Activated T-cell treated with anti-CD3 and anti-CD28 coated beads, Interleukin-2, amount 50 U/mL, for 4 hours (primary cell): Measurements from ENCODE around the gene BEST3. TPM values are rescaled to one million over a fixed set of nuclear protein-coding genes. Genes with fewer than 3 reads are reported as not detected.

Experiments
- ATAC-seq, 2 donors: fragments of 200-7000 bp; cut with Tn5 transposase; one replicate each; pipeline ENCODE4 v1.10.0; 2021
- DNase-seq: peaks from one replicate; pipeline ENCODE4 v3.0.0-alpha.2; 2020
- H3K27me3 Mint-ChIP-seq: one replicate; pipeline ENCODE4 v1.8.0; 2021; ENCODE audit warnings: low read depth, mixed read lengths
- H3K36me3 Mint-ChIP-seq: one replicate; pipeline ENCODE4 v1.8.0; 2022; ENCODE audit warnings: mixed read lengths; ENCODE audit not compliant: insufficient read depth
- H3K4me1 Mint-ChIP-seq: one replicate; pipeline ENCODE4 v1.8.0; 2021; ENCODE audit warnings: low read depth, mixed read lengths
- H3K4me3 Mint-ChIP-seq: one replicate; pipeline ENCODE4 v1.8.0; 2021; ENCODE audit warnings: mild to moderate bottlenecking, moderate library complexity, mixed read lengths
- H3K9me3 Mint-ChIP-seq: one replicate; pipeline ENCODE4 v1.8.0; 2021; ENCODE audit warnings: mixed read lengths
- total RNA-seq, 3 donors: library from RNA; stranded (reverse); gene quantifications; one replicate each; pipeline ENCODE4 v1.2.1, GENCODE V29; 2021

BEST3 gene
- total RNA-seq, 3 donors from 2014 or later, result not detected

DNA sequence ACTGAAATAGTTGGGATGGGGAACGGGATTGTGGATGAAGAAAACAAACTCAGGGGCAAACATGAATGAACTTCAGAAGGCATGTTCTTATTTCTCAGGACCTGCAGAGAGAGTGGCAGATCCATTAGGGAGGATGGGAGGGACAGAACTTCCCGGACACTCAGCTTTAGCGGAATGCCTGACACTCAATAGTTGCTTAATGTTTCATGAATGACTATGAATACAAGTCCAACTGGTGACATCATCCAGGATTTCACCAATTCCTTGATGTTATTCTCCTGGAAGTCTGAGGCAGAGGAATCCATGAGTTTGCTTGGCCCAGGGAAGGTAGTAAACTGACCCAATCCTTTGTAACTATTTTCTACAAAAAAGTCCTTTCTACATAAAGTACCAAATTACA, 50.6 kb downstream of the BEST3 start:
- no peak for ATAC-seq

DNA sequence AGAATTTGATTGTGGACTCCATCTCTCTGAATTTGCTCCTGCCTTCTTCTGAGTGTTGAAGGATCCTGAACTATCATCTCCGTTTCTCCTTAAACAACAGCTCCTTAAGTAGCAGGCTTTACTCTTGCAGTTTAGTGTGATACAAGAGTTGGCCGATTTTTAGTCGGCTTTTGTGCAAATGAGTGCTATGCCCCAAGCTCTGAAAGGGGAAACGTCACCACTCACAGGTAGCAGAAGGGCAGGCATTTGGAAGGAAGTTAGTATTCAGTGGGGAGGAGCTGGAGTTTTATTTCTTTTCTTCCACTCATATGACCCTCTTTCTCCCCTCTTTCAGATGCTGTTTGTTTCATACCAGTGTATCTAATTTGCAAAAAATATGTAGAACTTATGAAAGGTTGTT, 51.9 kb downstream of the BEST3 start:
- Mint-ChIP-seq H3K4me1 (no peaks in the 10 kb centered on the region), H3K36me3 (no peaks in the 10 kb centered on the region), H3K27me3 (no peaks in the 10 kb centered on the region), H3K4me3 (no peak overlapping the region), H3K9me3 (no peaks in the 10 kb centered on the region)
- ATAC-seq (no peak), DNase-seq (no peak)

More for the DNA sequence above, 50.6 kb downstream of the BEST3 start:
- H3K27me3 Mint-ChIP-seq, result no peaks in the 10 kb centered on the region
- H3K4me3 Mint-ChIP-seq, result no peak overlapping the region
- no peaks in the 10 kb centered on the region for H3K9me3 Mint-ChIP-seq
- H3K36me3 Mint-ChIP-seq, result no peaks in the 10 kb centered on the region
- DNase-seq, result no peak
- no peaks in the 10 kb centered on the region for H3K4me1 Mint-ChIP-seq

DNA sequence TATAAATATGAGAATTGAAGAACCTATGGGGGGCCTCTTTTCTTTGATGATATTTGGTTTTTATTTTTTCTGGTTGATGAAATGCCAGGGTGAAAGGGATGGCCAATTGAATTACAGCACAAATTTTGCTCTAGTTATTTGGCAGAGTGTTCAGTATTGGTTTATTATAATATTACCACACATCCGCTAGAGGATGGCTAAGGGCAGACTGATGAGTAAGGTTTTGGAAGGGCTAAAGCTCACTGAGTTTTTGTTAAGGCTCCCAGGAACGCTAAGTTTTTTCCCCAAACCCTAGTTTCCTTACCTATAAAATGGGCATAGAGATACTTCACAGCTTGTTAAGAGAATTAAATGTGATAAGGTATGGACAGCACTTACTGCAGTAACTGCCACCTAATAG, 54.1 kb downstream of the BEST3 start:
- no peak overlapping the region for H3K4me3 Mint-ChIP-seq
- no peak for ATAC-seq
- H3K36me3 Mint-ChIP-seq, result no peaks in the 10 kb centered on the region
- no peak for DNase-seq
- no peaks in the 10 kb centered on the region for H3K9me3 Mint-ChIP-seq
- H3K4me1 Mint-ChIP-seq, result no peaks in the 10 kb centered on the region
- H3K27me3 Mint-ChIP-seq, result no peaks in the 10 kb centered on the region

DNA sequence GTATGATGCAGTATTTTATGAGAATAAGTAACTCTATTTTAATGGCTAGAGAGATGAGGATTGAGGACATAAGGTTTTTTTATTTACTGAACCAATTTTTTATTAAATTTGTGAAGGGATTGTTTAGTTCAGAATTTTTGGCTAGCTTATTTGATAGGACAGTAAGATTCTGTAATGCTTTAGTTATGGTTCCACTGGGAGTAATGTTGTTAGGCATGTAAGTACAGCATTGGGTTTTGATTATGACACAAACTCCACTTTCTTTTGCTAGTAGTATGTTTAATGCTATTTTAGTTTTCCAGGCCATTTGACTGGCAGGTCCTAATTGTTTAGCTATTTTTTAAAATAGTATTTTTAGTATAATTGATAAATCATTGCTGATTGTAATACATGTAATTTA, 54.6 kb downstream of the BEST3 start:
- no peaks in the 10 kb centered on the region for H3K36me3 Mint-ChIP-seq
- no peaks in the 10 kb centered on the region for H3K9me3 Mint-ChIP-seq
- H3K27me3 Mint-ChIP-seq, result peaks cover under 1% of the 10 kb centered on the region
- no peak for ATAC-seq
- no peak overlapping the region for H3K4me3 Mint-ChIP-seq
- no peak for DNase-seq
- H3K4me1 Mint-ChIP-seq, result peaks cover under 1% of the 10 kb centered on the region

DNA sequence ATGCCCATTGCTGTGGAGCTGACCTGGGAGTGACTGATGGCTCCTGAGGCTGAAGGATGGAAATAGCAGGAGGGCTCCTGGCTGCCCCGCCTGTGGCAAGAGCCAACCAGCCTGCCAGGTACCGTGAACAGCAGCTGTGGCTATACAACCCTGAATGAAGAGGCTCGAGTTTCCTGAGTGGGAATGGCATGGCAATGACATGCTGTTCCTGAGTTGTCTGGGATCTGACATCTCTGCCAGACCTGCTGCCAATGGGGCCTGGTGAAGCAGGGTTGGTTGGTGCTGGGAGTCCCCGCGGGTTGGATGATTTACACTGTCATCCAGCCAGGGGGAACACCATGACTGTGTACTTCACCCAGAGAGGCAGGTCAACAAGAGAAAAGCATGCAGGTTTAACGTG, 56.6 kb downstream of the BEST3 start:
- no peak for DNase-seq
- Mint-ChIP-seq H3K4me3 (no peak overlapping the region), H3K4me1 (peaks cover 1% of the 10 kb centered on the region), H3K36me3 (no peaks in the 10 kb centered on the region), H3K27me3 (peaks cover 2% of the 10 kb centered on the region), H3K9me3 (no peaks in the 10 kb centered on the region)
- ATAC-seq, result no peak

DNA sequence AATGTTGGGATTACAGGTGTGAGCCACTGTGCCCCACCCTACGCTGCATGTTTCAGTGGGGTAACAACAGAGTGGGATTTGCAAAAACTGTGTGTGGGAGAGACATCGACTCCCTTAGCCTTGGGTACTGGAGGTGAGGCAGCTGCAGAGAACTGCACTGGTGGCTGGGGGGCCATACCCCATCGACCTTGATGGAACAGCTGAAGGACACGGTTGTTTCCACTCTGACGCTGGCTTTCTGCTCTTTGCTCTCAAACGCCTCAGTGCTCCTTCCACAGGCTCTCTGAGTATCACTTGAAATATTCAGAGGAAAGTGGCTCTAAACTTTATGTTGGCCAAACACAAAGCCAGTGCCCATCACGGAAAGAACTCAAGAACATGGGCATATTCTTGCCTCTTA, 57.6 kb downstream of the BEST3 start:
- peaks cover 2% of the 10 kb centered on the region for H3K27me3 Mint-ChIP-seq
- ATAC-seq, result no peak
- no peak for DNase-seq
- no peak overlapping the region for H3K4me3 Mint-ChIP-seq
- H3K4me1 Mint-ChIP-seq, result peaks cover 1% of the 10 kb centered on the region
- H3K9me3 Mint-ChIP-seq, result no peaks in the 10 kb centered on the region
- no peaks in the 10 kb centered on the region for H3K36me3 Mint-ChIP-seq

DNA sequence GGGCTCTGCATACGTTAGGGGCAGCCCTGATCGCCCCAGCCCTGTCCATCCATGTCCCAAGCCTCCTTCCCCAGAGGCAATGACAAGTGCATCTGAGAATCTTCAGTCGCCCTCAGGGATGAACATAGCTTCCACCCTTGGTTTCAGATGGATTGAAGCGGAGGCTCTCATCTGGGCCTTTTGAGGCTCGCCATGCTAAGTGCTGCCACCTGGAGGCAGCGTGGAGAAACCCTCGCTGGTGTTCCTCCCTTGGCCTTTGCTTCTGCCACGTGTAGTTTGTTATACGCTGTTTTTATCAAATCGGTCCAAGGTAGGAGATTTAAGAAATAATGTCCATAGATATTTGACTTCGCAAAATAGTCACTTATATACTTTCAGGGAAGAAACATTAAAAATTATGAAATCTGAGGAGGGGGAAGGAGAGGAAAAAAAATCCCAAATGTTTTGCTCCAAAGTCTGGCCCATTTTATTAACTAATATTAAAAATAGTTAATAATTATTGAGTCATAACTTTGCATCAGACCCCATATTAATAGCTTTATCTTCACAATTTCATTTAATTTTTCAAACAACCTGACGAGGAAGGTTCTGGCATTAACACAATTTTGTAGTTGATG, 59.6 kb downstream of the BEST3 start:
- Mint-ChIP-seq H3K4me1 (peaks cover 1% of the 10 kb centered on the region), H3K9me3 (no peaks in the 10 kb centered on the region), H3K36me3 (no peaks in the 10 kb centered on the region), H3K27me3 (peaks cover 2% of the 10 kb centered on the region), H3K4me3 (no peak overlapping the region)
- ATAC-seq (peak; percentile 73 to 76), DNase-seq (peak; percentile 48)

DNA sequence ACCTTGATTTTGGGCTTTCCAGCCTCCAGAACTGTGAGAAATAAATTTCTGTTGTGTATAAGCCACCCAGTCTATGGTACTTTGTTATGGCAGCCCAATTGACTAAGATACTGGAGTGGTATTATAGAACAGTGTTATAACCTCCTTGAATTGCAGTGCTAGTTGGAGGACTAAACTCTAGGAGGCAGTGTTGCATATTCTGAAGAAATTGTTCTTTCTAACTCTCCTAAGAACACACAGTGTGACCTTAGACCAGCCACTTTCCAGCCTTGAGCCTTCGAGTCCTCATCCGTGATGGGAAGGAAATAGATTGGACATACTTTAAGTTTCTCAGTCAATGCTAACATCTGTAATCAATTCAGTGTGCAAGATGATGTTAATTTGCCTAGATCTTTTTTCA, 66.0 kb downstream of the BEST3 start:
- ATAC-seq, result no peak
- Mint-ChIP-seq H3K36me3 (no peaks in the 10 kb centered on the region), H3K4me1 (no peaks in the 10 kb centered on the region), H3K27me3 (no peaks in the 10 kb centered on the region), H3K4me3 (no peak overlapping the region), H3K9me3 (no peaks in the 10 kb centered on the region)
- no peak for DNase-seq

DNA sequence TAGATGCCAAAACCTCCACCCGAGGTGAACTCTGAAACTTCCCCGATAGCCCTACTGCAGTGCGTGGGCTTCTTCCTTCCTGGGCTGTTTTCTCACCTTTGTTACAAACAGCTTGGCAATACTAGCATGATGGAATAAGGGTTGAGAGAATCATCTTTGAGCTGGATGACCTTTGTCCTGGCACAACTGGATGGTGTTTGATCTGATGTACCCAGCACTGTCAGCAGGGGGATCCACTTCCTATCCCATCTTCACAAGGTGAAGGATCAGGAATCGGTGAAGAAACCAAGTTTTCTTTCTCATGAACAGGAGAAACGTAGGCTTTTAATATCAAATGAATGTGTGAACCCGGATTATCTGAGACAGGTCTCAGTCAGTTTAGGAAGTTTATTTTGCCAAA, 68.9 kb downstream of the BEST3 start:
- Mint-ChIP-seq H3K27me3 (no peaks in the 10 kb centered on the region), H3K36me3 (no peaks in the 10 kb centered on the region), H3K4me3 (no peak overlapping the region), H3K9me3 (no peaks in the 10 kb centered on the region), H3K4me1 (no peaks in the 10 kb centered on the region)
- no peak for ATAC-seq
- no peak for DNase-seq

DNA sequence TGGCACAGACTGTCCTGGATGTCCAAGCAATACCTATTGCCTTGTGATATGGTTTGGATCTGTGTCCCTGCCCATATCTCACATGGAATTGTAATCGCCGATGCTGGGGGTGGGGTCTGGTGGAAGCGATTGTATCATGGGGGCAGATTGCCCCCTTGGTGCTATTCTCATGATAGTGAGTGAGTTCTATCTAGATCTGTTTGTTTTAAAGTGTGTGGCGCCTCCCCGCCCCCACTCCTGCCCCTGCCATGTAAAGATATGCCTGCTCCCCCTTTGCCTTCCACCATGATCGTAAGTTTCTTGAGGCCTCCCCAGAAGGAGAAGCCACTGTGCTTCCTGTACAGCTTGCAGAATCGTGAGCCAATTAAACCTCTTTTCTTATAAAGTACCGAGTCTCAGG, 71.6 kb downstream of the BEST3 start:
- ATAC-seq (no peak), DNase-seq (no peak)
- Mint-ChIP-seq H3K9me3 (no peaks in the 10 kb centered on the region), H3K36me3 (no peaks in the 10 kb centered on the region), H3K4me1 (no peaks in the 10 kb centered on the region), H3K27me3 (no peaks in the 10 kb centered on the region), H3K4me3 (no peak overlapping the region)

DNA sequence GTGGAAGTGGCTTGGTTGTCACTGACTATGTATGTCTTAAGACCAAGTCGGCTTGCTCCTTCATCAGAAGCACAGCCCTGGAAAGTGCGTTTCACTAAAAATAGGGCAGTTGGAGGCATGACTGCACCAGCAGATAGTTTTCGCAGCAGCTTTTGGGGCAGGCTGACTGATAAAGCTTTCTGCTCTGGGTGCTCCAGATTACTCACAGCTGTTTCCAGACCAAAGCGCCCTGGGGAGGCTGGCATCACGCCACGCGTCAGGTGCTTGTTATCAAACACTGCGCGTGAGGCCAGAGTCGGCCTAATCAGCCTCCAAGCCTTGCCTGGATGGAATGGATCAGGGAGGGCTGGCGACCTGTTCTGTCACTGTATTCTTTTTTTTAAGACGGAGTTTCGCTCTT, 75.1 kb downstream of the BEST3 start:
- no peaks in the 10 kb centered on the region for H3K4me1 Mint-ChIP-seq
- no peaks in the 10 kb centered on the region for H3K9me3 Mint-ChIP-seq
- H3K27me3 Mint-ChIP-seq, result peaks cover 4% of the 10 kb centered on the region
- no peaks in the 10 kb centered on the region for H3K36me3 Mint-ChIP-seq
- no peak overlapping the region for H3K4me3 Mint-ChIP-seq
- DNase-seq (no peak), ATAC-seq (no peak)

DNA sequence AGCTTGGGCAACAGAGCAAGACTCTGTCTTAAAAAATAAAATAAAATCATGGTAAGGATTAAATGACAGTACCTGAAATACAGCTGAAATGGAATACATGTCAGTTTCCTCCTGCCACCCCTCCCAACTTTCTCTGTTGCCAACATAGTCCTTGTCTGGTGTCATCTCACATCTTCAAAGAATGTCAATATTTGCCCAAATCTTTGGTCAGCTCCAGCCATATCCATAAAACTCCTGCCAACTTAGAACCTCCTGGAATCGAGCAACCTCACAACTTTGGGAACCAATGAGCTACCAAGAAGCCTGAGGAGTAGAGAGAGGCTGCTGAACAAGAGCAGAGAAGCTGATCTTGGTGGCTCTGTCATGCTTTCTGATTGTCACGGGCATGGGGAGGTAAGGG, 77.6 kb downstream of the BEST3 start:
- peaks cover 11% of the 10 kb centered on the region for H3K27me3 Mint-ChIP-seq
- H3K36me3 Mint-ChIP-seq, result no peaks in the 10 kb centered on the region
- ATAC-seq (no peak), DNase-seq (no peak)
- H3K4me1 Mint-ChIP-seq, result no peaks in the 10 kb centered on the region
- no peak overlapping the region for H3K4me3 Mint-ChIP-seq
- no peaks in the 10 kb centered on the region for H3K9me3 Mint-ChIP-seq

DNA sequence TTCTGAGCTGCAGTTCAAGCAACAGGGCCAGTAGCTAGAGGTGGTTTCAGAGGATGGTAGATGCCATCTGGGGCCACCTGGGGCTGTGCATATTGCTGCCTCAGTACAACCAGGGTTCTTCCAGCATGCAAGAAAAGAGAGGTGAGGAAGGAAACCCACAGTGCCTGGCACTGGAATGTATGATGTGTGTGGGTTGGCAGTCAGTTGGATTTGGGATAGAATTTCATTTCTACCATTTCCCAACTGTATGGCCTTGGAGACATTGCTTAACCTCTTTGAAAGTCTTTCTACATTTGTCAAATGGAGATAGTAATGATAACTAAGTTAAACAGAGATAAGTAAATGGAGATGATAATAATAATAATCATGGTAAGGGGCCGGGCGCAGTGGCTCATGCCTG, 78.2 kb downstream of the BEST3 start:
- H3K4me3 Mint-ChIP-seq, result no peak overlapping the region
- no peaks in the 10 kb centered on the region for H3K9me3 Mint-ChIP-seq
- H3K27me3 Mint-ChIP-seq, result peaks cover 11% of the 10 kb centered on the region
- no peaks in the 10 kb centered on the region for H3K4me1 Mint-ChIP-seq
- DNase-seq (no peak), ATAC-seq (no peak)
- H3K36me3 Mint-ChIP-seq, result no peaks in the 10 kb centered on the region

DNA sequence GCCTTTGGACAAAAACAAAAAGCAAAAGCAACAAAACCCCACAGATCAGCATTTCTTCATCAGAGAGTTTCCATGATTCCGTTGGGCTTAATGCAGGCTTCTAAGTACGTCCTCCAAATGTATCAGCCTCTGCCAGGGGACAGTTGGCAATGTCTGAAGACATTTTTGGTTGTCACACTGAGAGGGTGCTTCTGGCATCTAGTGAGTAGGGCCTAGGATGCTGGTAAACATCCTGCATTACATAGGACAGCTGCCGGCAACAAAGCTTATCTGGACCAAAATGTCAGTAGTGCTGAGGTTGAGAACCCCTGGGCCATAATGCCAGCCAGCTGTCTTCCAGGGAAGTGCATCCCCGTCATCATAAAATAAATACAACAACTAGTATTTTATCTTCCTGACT, 79.0 kb downstream of the BEST3 start:
- ATAC-seq (no peak), DNase-seq (no peak)
- Mint-ChIP-seq H3K9me3 (no peaks in the 10 kb centered on the region), H3K4me3 (no peak overlapping the region), H3K27me3 (peaks cover 15% of the 10 kb centered on the region), H3K4me1 (no peaks in the 10 kb centered on the region), H3K36me3 (no peaks in the 10 kb centered on the region)

DNA sequence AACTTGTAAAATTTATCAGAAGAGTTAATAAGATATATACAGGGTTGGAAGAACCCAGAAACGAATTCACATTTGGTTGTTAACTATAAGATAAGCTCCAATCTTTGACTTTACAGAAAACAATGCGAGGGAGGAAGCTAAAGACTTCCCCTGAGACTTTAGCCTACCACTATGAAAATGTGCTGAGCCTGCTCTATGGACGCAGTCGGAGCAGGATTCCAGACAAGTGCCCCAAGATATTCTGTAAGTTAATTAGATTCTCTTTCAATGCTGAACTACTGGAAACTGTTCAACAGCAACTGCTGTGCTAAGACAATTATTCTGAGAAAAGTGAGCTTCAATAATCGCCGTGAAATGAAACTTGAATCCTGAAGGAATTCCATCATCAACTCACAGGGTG, 80.1 kb downstream of the BEST3 start:
- H3K4me1 Mint-ChIP-seq, result no peaks in the 10 kb centered on the region
- peaks cover 15% of the 10 kb centered on the region for H3K27me3 Mint-ChIP-seq
- H3K9me3 Mint-ChIP-seq, result no peaks in the 10 kb centered on the region
- H3K36me3 Mint-ChIP-seq, result no peaks in the 10 kb centered on the region
- H3K4me3 Mint-ChIP-seq, result no peak overlapping the region
- no peak for ATAC-seq
- no peak for DNase-seq

DNA sequence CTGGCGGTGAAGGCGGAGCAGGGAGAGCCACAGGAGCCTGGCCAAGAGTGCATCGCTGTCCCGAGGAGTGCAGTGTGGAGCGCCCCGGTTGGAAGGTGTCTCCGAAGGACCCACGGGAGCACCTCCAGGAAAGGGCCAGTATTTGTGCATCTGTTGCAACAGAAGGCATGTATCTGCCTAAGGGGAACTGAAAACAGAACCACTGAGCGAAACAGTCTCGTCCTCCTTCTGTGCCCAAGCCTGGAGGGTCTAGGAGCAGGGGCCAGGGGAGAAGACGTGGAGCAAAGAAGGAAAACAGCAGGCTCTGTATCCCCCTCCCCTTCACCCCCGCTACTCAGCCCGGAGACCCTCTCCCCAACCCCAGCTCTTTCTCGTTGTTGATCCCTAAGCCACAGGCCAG, 83.1 kb downstream of the BEST3 start:
- DNase-seq (no peak), ATAC-seq (no peak)
- Mint-ChIP-seq H3K27me3 (peaks cover 15% of the 10 kb centered on the region), H3K36me3 (no peaks in the 10 kb centered on the region), H3K4me3 (no peak overlapping the region), H3K9me3 (no peaks in the 10 kb centered on the region), H3K4me1 (no peaks in the 10 kb centered on the region)
